Gastroesophageal sphincter (tissue), 4 donors: ENCODE data around the gene HCAR3. TPM values are rescaled to one million over a fixed set of nuclear protein-coding genes. Genes with fewer than 3 reads are reported as not detected.
"Not testable (repeated sequence)": the region's sequence is repeated elsewhere in the genome, so short reads cannot be mapped to it uniquely, and the experiment has no call there.

ENCODE experiments used
- ATAC-seq: fragments of 150-250 bp; one replicate; pipeline ENCODE4 v1.9.1; 2016; ENCODE audit warnings: mild to moderate bottlenecking, moderate library complexity
- H3K27ac ChIP-seq, 4 donors: fragments of 200-600 bp; sonication (generic) in 3 of 4; 1 replicate in 3 of 4; 2 replicates in 1 of 4; pipeline ENCODE4 v1.5.1; 2016 to 2019
- H3K27me3 ChIP-seq: fragments of 200-600 bp; sonication (generic); one replicate; pipeline ENCODE4 v1.5.1; 2019
- H3K36me3 ChIP-seq, 2 donors: fragments of 200-600 bp; sonication (generic); one replicate each; pipeline ENCODE4 v1.5.1; 2019; ENCODE audit warnings: control low read depth in 1 of 2
- H3K4me1 ChIP-seq, 3 donors: fragments of 200-600 bp; sonication (generic); 1 replicate in 2 of 3; 2 replicates in 1 of 3; pipeline ENCODE4 v1.5.1; 2016 to 2019; ENCODE audit warnings: control low read depth in 2 of 3
- H3K4me3 ChIP-seq, 2 donors: fragments of 200-600 bp; sonication (generic); one replicate each; pipeline ENCODE4 v1.5.1; 2019; ENCODE audit warnings: mild to moderate bottlenecking in 1 of 2, moderate library complexity in 1 of 2
- H3K9me3 ChIP-seq, 3 donors: fragments of 200-600 bp; sonication (generic); one replicate each; pipeline ENCODE4 v1.5.1; 2017 to 2019; ENCODE audit warnings: control low read depth in 2 of 3
- EP300 ChIP-seq: sonication (generic); formaldehyde crosslinking; IDR thresholded peaks from one replicate; pipeline ENCODE4 v1.6.1; 2017; ENCODE audit warnings: antibody characterized with exemption, mild to moderate bottlenecking
- POLR2A ChIP-seq, 2 donors: fragments of 450-650 bp; IDR thresholded peaks; one replicate each; pipeline ENCODE4 v1.6.1; 2017; ENCODE audit warnings: antibody characterized with exemption in 2 of 2, mild to moderate bottlenecking in 2 of 2, moderate library complexity in 1 of 2
- POLR2AphosphoS5 ChIP-seq: sonication (generic); formaldehyde crosslinking; IDR thresholded peaks from one replicate; pipeline ENCODE4 v1.6.1; 2017; ENCODE audit warnings: antibody characterized with exemption
- WGBS, 2 donors: methylation state at CpG; one replicate each; pipeline ENCODE4 v1.1.5; 2018; ENCODE audit warnings: low coverage in 1 of 2; 5-methylcytosine and 5-hydroxymethylcytosine counted together
- total RNA-seq, 4 donors: library from RNA; depleted of rRNA; stranded (reverse); fragments of >200 nt; gene quantifications; one replicate each; pipeline ENCODE4 v1.1.0, GENCODE V29; 2016
- TF ChIP-seq, protein P1 (sequence below), 4 experiments: fragments of 200-600 bp in 2 of 4; fragments of 450-650 bp in 2 of 4; sonication (generic) in 1 of 4; IDR thresholded peaks; one replicate each; pipeline ENCODE4 v1.5.1; 2017 to 2019; ENCODE audit warnings: antibody characterized with exemption in 4 of 4, mild to moderate bottlenecking in 2 of 4, moderate library complexity in 2 of 4

Gene HCAR3
- total RNA-seq, 4 donors from 2014 or later, result not detected

DNA sequence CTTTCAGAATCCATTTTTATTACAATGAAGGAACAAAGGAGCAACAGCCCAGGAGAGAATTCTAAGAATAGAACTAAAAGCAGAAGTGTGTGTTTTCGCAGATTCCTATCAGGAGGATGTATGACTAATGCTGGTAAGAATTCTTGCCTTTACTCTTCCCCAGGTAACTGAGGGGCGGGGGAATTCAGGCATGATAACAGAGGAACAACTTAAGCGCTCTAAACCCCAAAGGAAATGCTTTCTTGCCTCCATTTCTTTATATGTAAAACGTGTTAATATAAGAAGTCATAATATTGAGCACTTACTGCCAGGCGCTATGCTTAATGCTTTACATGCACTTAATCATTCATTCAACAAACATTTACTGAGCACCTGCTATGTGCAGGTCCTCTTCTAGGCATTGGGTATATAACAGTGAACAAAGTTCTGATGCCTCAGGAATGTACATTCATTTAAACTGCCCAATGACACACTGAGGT is 9.5 kb upstream of the HCAR3 start:
- H3K9me3 ChIP-seq, result no peaks in the 10 kb centered on the region
- no peak for ATAC-seq
- H3K27me3 ChIP-seq, result peaks cover 9% of the 10 kb centered on the region
- no peak overlapping the region for H3K27ac ChIP-seq
- TF ChIP-seq EP300 (no peak), POLR2AphosphoS5 (no peak)
- TF ChIP-seq, protein P1, sequence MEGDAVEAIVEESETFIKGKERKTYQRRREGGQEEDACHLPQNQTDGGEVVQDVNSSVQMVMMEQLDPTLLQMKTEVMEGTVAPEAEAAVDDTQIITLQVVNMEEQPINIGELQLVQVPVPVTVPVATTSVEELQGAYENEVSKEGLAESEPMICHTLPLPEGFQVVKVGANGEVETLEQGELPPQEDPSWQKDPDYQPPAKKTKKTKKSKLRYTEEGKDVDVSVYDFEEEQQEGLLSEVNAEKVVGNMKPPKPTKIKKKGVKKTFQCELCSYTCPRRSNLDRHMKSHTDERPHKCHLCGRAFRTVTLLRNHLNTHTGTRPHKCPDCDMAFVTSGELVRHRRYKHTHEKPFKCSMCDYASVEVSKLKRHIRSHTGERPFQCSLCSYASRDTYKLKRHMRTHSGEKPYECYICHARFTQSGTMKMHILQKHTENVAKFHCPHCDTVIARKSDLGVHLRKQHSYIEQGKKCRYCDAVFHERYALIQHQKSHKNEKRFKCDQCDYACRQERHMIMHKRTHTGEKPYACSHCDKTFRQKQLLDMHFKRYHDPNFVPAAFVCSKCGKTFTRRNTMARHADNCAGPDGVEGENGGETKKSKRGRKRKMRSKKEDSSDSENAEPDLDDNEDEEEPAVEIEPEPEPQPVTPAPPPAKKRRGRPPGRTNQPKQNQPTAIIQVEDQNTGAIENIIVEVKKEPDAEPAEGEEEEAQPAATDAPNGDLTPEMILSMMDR (IDR thresholded peaks at IDR 0.05), result no peak
- H3K4me1 ChIP-seq, result no peaks in the 10 kb centered on the region
- H3K36me3 ChIP-seq, result no peaks in the 10 kb centered on the region
- no peak overlapping the region for H3K4me3 ChIP-seq
- 63 to 76% methylated on average over 4 of the region's 5 CpGs for WGBS, 2 donors

DNA sequence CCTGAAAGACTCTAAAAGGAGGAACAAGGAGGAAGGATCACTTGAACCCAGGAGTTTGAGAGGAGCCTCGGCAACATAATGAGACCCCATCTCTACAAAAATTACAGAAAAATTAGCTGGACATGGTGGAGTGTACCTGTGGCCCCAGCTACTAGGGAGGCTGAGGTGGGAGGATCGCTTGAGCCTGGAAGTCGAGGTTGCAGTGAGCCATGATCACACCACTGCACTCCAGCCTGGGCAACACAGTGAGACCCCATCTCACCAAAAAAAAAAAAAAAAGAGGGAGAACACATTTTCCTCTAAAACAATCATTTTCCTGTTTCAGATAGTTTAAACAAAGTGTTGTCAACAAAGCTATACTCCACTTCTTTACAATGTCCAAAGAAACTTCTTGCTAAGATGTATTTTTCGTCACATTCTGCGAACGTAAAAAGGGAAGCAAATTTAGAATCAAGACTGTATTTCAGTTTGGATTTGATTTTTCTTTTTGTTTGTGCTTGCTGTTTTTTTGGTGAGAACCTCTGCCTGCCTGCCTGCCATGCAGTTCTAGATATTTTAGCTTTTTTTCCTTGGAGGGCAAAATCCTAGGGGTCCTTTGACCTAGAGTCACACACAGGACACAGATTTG is 9.0 kb upstream of the HCAR3 start:
- Histone ChIP-seq H3K36me3 (no peaks in the 10 kb centered on the region), H3K27ac (no peak overlapping the region), H3K4me3 (no peak overlapping the region), H3K27me3 (peaks cover 4% of the 10 kb centered on the region), H3K9me3 (no peaks in the 10 kb centered on the region), H3K4me1 (no peaks in the 10 kb centered on the region)
- 76 to 80% methylated on average over 6 of the region's 6 CpGs for WGBS, 2 donors
- TF ChIP-seq, protein P1 (IDR thresholded peaks at IDR 0.05), result no peak
- TF ChIP-seq POLR2AphosphoS5, result no peak
- ATAC-seq, result no peak

DNA sequence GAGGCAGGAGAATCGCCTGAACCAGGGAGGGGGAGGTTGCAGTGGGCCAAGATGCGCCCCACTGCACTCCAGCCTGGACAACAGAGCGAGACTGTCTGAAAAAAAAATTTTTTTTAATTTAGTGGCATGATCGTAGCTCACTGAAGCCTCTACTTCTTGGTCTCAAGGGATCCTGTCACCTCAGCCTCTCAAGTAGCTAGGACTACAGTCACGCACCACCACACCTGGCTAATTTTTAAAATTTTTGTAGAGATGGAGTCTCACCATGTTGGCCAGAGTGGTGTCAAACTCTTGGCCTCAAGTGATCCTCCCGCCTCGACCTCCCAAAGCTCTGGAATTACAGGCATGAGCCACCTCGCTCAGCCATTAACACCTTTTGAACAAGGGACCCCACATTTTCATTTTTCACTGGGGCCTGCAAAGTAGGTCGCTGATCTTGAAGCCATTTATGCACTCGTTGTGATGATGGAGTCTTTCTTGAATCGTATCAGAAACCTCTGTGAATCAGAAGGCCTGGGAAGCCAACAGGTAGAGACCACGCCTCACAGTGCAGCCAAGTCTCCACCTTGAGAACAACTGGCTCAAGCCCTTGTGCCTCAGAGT is 8.1 kb upstream of the HCAR3 start:
- no peak overlapping the region for H3K27ac ChIP-seq
- no peak for ATAC-seq
- H3K36me3 ChIP-seq, result no peaks in the 10 kb centered on the region
- WGBS, 2 donors, result 80 to 88% methylated on average over 4 to 9 of the region's 12 CpGs
- H3K4me1 ChIP-seq, result no peaks in the 10 kb centered on the region
- H3K9me3 ChIP-seq, result no peaks in the 10 kb centered on the region
- H3K27me3 ChIP-seq, result no peaks in the 10 kb centered on the region
- H3K4me3 ChIP-seq, result no peak overlapping the region
- TF ChIP-seq EP300 (no peak), POLR2AphosphoS5 (no peak), POLR2A (IDR thresholded peaks at IDR 0.05) (no peak)
- TF ChIP-seq, protein P1 (IDR thresholded peaks at IDR 0.05), result no peak

DNA sequence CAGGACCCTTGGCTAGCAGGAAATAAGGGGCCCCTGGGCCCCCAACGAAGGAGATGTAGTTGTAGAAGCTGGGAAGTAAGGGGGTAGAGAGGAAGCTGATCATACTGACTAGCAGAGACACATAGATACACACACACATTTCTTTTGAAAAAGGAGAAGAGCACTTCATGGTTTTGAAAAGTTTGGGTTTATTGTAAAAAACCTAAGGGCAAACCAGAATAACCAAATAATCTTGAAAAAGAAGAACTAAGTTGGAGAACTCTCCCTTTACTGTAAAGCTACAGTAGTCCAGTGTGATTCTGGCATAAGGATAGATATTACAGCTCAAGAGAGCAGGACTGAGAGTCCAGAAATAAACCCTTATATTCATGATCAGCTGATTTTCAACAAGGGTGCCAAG is 5.8 kb upstream of the HCAR3 start:
- no peaks in the 10 kb centered on the region for H3K4me1 ChIP-seq
- no peak overlapping the region for H3K27ac ChIP-seq
- no peak for TF ChIP-seq EP300
- TF ChIP-seq, protein P1 (IDR thresholded peaks at IDR 0.05), result no peak
- no peak for TF ChIP-seq POLR2AphosphoS5
- no peak for TF ChIP-seq POLR2A (IDR thresholded peaks at IDR 0.05)
- ATAC-seq, result no peak
- WGBS, 2 donors, result 33 to 67% methylated on average over 1 of the region's 1 CpG
- no peaks in the 10 kb centered on the region for H3K9me3 ChIP-seq
- H3K4me3 ChIP-seq, result no peak overlapping the region
- no peaks in the 10 kb centered on the region for H3K36me3 ChIP-seq
- H3K27me3 ChIP-seq, result peaks cover 12% of the 10 kb centered on the region

DNA sequence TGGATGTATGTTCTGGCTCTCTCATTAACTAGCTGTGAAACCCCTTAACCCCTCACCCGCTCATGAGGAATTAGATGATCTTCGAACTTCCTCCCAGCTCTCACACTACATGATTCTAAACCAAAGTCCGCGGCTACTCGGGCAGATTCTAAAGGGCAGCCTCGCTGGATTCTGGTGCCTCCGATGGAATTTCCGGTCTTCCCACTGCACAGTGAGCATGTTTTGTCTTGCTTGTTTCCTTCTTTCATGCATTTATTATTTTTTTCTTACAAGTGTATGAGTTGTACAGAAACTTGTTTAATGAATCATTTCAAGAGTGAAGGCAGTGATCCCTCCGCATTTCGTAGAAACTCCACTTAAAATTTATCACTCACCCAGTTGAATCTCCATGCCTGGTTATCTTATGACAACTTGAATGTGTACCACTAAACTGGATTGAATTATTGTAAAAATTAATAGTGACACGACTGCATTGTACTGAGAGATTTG is 4.5 kb upstream of the HCAR3 start:
- no peak for ATAC-seq
- Histone ChIP-seq H3K27ac (no peak overlapping the region), H3K9me3 (no peaks in the 10 kb centered on the region), H3K27me3 (peaks cover 12% of the 10 kb centered on the region), H3K4me3 (no peak overlapping the region), H3K36me3 (no peaks in the 10 kb centered on the region), H3K4me1 (no peaks in the 10 kb centered on the region)
- TF ChIP-seq POLR2A (IDR thresholded peaks at IDR 0.05), result no peak
- no peak for TF ChIP-seq POLR2AphosphoS5
- TF ChIP-seq EP300, result no peak
- TF ChIP-seq, protein P1 (IDR thresholded peaks at IDR 0.05), result no peak
- 82 to 100% methylated on average over 2 to 11 of the region's 11 CpGs for WGBS, 2 donors

DNA sequence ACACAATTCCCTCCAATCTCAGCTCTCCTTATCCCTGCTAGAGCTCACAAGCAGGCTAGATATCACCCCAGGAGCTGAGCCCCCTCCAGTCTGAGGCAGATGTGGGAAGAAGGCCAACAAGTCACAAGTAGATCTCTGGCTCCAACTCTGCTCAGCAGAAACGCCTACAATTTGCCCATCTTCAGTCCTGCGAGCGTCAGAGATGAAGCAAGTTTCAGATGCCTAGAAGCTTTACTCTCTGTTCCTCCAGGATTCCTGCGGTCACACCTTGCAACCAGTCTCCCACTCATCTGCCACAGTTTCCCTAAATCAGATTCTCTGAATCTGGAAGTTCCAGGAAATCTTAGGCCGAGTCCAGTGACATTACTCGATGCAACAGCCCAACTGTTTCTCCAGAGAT is 1.4 kb downstream of the HCAR3 start:
- 51 to 82% methylated on average over 2 to 6 of the region's 6 CpGs for WGBS, 2 donors

DNA sequence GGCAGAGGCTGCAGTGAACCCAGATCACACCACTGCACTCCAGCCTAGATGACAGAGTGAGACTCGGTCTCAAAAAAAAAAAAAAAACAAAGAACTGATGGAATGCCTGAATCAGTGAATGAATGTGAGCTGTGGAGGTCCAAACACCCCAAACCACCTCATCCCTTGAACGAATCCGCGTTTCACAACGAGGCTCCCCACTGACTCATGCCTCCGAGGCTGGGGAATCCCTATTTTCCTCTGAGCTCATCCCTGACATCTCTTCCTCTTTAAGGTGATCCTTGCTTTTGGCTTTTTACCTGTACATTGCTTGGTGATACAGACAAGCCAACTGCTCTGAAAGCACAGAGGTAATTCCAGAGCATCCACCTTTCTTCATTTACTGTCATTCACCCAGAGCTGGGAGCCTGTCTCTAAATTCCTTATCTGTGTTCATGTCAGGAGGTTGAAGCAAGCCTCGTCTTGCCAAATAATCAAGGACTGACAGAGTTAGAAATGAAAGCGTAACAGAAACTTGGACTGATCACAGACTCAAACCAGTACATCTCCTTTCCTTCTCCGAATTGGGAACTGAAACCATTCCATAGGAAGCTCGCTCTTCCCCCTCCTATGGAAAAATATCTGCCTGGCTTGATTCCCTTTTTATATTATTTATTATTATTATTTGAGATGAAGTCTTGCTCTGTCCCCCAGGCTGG is 3.0 kb downstream of the HCAR3 start:
- H3K4me1 ChIP-seq, H3K27me3 ChIP-seq, H3K4me3 ChIP-seq, H3K9me3 ChIP-seq, ATAC-seq, H3K27ac ChIP-seq, H3K36me3 ChIP-seq: not testable (repeated sequence)
- WGBS, 2 donors, result 33% methylated on average over 4 of the region's 10 CpGs; no CpG with 5 or more reads in 1 of the 2 donors

More for the DNA sequence above, 1.4 kb downstream of the HCAR3 start:
- H3K27ac ChIP-seq, H3K9me3 ChIP-seq, H3K4me3 ChIP-seq, H3K36me3 ChIP-seq, H3K4me1 ChIP-seq, ATAC-seq: not testable (repeated sequence)
- H3K27me3 ChIP-seq, result peaks cover 12% of the 10 kb centered on the region
